WTC11 (cell line): ENCODE measurements around the gene CDC20.

Experiments used
- ATF3 ChIP-seq: sonication (generic); formaldehyde crosslinking; conservative IDR thresholded peaks from 2 replicates; pipeline ENCODE4 v1.8.1; 2022; ENCODE audit warnings: mild to moderate bottlenecking, missing genetic modification reagents
- CBFB ChIP-seq: sonication (generic); formaldehyde crosslinking; IDR thresholded peaks from 2 replicates; pipeline ENCODE4 v1.8.1; 2022; ENCODE audit warnings: mild to moderate bottlenecking, low read depth, missing genetic modification reagents
- JUN ChIP-seq: sonication (generic); formaldehyde crosslinking; IDR thresholded peaks from 2 replicates; pipeline ENCODE4 v1.8.0; 2023; ENCODE audit warnings: mild to moderate bottlenecking, missing genetic modification reagents
- NR2C2 ChIP-seq: sonication (generic); formaldehyde crosslinking; IDR thresholded peaks from 2 replicates; pipeline ENCODE4 v1.8.0; 2022; ENCODE audit warnings: mild to moderate bottlenecking, missing genetic modification reagents
- PREB ChIP-seq: sonication (generic); formaldehyde crosslinking; IDR thresholded peaks from 2 replicates; pipeline ENCODE4 v1.8.1; 2022; ENCODE audit warnings: mild to moderate bottlenecking, missing genetic modification reagents, moderate library complexity, borderline replicate concordance
- TCF7 ChIP-seq: sonication (generic); formaldehyde crosslinking; IDR thresholded peaks from 2 replicates; pipeline ENCODE4 v1.8.0; 2022; ENCODE audit warnings: mild to moderate bottlenecking, low read depth, missing genetic modification reagents, moderate library complexity
- TEAD4 ChIP-seq: sonication (generic); formaldehyde crosslinking; IDR thresholded peaks from 2 replicates; pipeline ENCODE4 v1.8.0; 2022; ENCODE audit warnings: mild to moderate bottlenecking, missing genetic modification reagents
- ZBTB21 ChIP-seq: sonication (generic); formaldehyde crosslinking; IDR thresholded peaks from 2 replicates; pipeline ENCODE4 v1.8.1; 2023; ENCODE audit warnings: mild to moderate bottlenecking, missing genetic modification reagents, borderline replicate concordance
- ZNF671 ChIP-seq: fragments of 250-450 bp; sonication (Bioruptor Pico); IDR thresholded peaks from 2 replicates; pipeline ENCODE4 v1.8.0; 2021; ENCODE audit warnings: mild to moderate bottlenecking
- TF ChIP-seq, protein P1 (sequence below): fragments of 200-600 bp; IDR thresholded peaks from 2 replicates; pipeline ENCODE4 v1.8.0; 2022; ENCODE audit warnings: antibody characterized with exemption

- TF ChIP-seq JUN (no peak), ZNF671 (CRISPR knock-in tag) (no peak), NR2C2 (CRISPR knock-in tag) (no peak), TCF7 (CRISPR knock-in tag) (no peak), ZBTB21 (CRISPR knock-in tag) (no peak), TEAD4 (CRISPR knock-in tag) (no peak), CBFB (CRISPR knock-in tag) (no peak), PREB (CRISPR knock-in tag) (no peak), ATF3 (no peak)
- TF ChIP-seq, protein P1, sequence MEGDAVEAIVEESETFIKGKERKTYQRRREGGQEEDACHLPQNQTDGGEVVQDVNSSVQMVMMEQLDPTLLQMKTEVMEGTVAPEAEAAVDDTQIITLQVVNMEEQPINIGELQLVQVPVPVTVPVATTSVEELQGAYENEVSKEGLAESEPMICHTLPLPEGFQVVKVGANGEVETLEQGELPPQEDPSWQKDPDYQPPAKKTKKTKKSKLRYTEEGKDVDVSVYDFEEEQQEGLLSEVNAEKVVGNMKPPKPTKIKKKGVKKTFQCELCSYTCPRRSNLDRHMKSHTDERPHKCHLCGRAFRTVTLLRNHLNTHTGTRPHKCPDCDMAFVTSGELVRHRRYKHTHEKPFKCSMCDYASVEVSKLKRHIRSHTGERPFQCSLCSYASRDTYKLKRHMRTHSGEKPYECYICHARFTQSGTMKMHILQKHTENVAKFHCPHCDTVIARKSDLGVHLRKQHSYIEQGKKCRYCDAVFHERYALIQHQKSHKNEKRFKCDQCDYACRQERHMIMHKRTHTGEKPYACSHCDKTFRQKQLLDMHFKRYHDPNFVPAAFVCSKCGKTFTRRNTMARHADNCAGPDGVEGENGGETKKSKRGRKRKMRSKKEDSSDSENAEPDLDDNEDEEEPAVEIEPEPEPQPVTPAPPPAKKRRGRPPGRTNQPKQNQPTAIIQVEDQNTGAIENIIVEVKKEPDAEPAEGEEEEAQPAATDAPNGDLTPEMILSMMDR = no peak
Measured at GRCh38 chr1:43312212-43312623, 46.6 kb upstream of the CDC20 start.
